TTC549 (cell line): ENCODE measurements around the gene CYB5D1.
"Not testable (repeated sequence)": the region's sequence is repeated elsewhere in the genome, so short reads cannot be mapped to it uniquely, and the experiment has no call there.

Source experiments
- FAIRE-seq: peaks from 2 replicates; lab custom pipeline; 2012; peaks lifted over from hg19 to GRCh38; lab: Jason Lieb, UNC

Gene CYB5D1, protein sequence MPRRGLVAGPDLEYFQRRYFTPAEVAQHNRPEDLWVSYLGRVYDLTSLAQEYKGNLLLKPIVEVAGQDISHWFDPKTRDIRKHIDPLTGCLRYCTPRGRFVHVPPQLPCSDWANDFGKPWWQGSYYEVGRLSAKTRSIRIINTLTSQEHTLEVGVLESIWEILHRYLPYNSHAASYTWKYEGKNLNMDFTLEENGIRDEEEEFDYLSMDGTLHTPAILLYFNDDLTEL

DNA sequence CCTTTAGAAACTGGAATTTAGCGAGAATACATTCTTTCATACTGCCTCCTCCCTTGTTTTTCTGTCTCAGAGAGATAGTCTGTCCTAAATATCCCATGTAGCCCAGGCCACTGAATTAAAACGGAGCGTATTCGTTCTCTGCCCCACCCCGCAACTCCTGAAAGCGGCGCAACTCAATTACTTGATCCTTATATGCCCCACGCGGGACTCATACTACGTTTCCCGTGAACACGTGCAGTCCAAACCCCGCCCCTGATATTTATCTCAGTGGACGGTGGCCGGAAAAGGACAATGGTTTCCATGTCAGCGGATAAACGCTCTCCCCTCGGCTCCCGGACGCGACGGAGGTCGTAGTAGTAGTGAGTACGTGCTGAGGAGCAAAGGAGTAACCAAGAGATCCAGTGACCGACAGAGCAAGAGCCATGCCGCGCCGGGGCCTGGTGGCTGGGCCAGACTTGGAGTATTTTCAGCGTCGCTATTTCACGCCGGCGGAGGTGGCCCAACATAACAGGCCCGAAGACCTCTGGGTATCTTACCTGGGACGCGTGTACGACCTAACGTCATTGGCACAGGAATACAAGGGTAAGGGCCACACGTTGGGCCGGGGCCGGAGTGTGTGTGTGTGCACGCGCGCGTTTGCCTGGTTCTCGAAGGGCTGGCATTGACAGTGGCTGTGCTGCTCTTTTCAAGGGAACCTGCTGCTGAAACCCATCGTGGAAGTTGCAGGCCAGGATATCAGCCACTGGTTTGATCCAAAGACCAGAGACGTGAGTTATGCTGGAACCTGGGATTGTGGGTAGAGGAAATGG is at the start of gene CYB5D1:
TSS of gene CYB5D1 (plus strand) at position 291 of the 809 bp plus-strand sequence. CDS start at position 423, 132 bp downstream.
- no peak for FAIRE-seq

DNA sequence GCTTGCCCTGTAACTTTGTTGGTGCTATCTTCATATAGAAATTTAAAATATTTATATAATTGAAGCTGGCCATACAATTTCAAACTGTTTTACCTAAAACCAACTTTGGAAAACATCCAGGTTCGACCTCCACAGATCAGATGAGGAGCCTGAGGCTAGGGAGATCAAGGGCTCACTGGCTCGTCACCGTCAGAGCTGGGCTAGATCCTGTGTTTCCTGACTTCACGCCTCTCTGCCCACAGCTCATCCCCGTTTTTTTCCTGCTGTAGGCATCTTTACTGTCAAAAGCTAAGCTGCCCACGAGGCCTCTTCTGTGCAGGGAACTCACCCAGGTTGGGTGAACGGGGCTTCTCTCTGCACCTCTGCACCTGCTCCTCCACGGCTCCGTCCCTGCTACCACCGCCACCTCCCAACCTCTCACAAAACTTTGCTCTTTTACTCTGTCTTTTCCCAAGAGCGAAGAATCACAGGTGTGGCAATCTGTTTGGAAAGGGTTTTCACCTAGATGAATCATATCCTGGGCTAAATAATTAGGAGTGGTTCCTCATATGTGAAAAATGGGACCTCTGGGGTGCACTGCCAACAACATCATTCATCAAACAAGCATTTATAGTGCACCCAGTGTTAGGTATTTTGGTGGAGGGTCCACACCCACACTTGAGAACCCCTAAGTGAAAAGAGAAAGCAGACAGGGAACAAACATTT is 48.6 kb upstream of the CYB5D1 start:
- FAIRE-seq: no peak

DNA sequence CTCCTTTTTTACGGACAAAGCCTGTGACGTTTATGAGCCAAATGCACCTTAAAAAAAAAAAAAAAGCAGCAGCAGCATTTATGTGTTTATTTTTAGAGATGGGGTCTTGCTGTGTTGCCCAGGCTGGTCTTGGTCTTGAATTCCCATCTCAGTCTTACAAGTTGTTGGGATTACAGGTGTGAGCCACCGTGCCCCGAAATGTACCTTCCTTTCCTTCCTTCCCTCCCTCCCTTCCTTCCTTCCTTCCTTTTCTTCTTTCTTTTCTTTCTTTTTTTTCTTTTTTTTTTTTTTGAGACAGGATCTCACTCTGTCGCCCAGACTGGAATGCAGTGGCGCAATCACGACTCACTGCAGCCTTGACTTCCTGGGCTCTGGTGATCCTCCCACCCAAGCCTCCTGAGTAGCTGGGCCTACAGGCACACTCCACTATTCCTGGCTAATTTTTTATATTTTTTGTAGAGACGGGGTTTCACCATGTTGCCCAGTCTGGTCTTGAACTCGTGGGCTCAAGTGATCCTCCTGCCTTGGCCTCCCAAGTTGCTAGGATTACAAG is 47.9 kb upstream of the CYB5D1 start:
- not testable (repeated sequence) for FAIRE-seq

DNA sequence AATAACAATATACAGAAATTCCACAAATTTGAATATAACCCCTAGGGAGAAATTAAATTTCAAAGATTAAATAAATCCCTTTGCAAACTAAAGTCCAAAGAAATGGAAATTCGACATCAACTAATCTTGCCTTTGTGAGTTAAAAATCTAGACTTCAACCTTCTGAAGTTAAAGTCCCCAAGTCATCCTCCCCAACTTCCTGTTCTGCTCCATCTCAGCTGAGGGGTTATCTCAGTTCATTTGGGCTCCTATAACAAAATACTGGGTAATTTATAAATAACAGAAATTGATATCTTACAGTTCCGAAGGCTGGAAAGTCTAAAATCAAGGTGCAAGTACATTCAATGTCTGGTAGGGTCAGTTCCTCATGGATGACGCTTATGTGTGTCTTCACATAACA is 46.6 kb upstream of the CYB5D1 start:
- FAIRE-seq: no peak

DNA sequence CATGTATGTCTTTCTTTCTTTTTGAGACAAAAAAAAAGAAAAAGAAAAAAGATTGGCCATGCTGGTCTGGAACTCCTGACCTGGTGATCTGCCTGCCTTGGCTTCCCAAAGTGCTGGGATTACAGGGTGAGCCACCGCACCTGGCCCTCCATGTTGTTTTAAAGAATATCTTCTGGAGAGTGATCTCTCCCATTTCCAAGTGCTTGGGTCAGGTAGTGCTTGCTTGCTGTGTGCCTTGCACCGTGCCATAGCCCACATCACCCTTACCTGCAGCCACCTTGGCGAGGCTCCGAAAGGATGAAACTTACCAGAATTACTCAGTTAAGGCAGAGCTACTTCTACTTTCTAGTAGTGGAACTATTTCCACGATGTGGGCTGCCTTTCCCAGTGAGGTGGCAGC is 42.8 kb upstream of the CYB5D1 start:
- FAIRE-seq: no peak

DNA sequence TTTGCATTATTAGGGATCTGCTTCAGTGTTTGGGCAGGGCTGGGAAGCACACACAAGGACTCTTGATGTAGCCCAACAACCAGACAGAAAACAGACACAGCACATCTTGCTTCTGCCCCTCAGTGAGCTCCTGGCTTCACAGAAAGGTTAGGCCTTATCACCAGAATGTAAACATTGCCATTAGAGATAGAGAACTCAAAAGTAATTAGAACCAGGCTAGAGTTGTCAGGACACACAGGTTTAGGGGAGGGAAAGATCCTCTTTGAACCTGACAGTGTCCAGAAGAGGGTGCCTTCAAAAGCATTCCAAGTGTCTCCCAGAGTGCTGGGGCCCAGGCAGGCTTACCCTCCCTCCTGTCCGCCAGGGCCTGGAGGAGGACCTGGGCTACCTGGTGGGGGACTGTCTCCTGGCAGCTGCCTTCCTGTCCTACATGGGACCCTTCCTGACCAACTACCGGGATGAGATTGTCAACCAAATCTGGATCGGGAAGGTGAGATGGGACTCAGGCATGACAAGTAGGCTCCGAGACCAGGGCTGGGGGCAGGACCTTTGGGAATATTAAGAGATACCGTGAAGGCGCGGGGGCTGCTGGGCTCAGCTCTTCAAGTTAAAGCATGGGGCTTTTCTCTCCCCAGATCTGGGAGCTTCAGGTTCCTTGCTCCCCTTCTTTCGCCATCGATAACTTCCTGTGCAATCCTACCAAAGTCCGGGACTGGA is 40.7 kb upstream of the CYB5D1 start:
- no peak for FAIRE-seq

DNA sequence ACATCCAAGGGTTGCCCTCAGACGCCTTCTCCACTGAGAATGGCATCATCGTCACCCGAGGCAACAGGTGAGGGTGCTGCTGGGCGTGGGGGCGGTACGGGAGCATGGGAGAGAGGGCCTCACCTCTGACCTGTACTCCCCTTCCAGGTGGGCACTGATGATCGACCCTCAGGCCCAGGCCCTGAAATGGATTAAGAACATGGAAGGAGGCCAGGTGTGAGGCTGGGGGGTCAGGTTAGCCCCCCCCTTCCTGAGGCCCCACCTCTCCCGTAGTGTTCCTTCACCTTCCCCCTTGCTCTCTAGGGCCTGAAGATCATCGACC is 40.2 kb upstream of the CYB5D1 start:
- FAIRE-seq: no peak

DNA sequence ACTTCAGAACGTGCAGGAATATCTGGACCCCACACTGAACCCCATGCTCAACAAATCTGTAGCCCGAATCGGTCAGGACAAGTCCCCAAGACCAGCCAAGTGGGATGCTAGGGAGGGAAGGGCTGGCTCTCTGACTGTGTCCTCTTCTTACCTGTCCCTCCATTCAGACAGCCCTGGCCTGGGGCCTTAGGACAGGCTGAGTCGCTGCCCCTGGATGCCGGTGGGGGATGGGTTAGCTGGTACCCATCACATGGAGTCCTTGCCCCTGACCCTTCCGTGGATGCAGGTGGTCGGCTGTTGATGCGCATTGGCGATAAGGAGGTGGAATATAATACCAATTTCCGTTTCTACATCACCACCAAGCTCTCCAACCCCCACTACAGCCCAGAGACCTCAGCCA is 39.8 kb upstream of the CYB5D1 start:
- FAIRE-seq: no peak

DNA sequence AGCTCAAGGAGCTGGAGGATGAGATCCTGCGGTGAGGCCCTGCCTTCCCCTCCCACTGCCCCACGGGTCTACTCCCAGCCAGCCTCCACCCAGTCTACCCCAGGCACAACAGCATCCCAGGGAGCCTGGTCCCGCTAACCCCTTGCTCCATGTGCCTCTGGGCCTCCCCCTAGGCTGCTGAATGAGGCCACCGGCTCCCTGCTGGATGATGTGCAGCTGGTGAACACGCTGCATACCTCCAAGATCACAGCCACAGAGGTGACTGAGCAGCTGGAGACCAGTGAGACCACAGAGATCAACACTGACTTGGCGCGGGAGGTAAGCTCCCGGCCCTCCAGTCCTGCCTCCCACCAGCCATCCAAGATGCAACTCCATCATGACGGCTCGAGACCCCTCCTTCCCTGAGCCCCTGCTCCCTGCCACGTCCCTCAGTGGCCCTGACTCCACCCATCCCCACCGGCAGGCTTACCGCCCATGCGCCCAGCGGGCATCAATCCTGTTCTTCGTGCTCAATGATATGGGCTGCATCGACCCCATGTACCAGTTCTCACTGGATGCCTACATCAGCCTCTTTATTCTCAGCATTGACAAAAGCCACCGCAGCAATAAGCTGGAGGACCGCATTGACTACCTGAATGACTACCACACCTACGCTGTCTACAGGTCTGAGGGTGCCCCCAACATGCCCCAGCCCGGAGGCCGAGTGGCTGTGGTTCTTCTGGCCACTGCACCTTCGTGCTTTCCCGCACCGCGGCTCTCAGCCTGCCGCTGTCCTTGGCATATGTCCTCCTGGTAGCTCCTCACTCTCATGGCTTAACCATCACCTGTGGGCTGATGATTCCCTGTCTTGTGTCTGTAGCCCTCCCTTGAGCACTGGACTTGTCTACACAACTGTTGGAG is 38.8 kb upstream of the CYB5D1 start:
- FAIRE-seq: no peak

DNA sequence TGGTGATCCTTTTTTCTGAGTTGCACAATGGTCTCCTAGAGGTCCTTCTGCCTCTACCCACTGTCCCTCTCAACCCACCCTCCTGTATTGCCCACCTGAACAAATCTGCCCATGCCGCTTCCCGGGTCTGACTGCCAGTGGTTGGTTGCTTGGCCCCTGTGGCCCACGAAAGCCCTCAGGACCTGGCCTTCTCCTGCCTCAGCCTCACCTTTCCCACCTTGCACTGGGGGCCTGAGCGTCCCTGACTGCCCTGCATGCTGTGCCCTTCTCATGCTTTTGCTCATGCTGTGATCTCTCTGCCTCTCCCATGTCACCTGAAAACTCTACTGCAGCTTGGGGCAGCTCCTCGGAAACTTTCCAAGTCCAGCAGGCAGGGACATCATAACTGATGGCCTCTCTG is 37.6 kb upstream of the CYB5D1 start:
- FAIRE-seq: no peak

DNA sequence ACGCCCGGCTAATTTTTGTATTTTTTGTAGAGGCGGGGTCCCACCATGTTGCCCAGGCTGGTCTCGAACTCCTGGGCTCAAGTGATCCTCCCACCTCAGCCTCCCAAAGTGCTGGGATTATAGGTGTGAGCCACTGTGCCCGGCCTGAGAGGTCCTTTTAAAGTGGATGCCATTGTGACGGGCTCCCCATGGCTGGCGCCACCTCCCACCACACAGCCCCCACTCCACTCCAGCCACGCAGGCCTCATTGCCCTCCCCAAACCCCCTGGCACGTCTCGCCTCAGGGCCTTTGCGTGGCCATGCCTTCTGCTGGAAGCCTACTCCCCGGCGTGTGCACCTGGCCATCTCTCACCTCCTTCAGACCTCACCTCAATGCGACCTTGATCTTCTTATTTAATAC is 35.7 kb upstream of the CYB5D1 start:
- FAIRE-seq: no peak

DNA sequence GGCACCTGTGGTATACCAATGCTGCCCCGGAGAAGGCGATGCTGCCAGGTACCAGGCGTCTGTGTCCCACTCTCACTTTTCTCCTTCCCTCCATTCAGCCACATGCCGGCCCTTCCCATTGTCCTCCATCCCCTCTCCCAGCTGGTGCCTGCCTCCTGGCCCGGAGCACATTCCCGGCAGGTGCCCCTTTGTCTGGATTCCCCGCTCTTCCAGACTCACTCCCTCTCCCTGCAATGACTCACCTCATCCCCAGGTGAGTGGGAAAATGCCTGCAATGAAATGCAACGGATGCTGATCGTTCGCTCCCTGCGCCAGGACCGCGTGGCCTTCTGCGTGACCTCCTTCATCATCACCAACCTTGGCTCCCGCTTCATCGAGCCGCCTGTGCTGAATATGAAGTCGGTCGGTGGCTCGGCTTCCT is 34.2 kb upstream of the CYB5D1 start:
- FAIRE-seq: no peak

DNA sequence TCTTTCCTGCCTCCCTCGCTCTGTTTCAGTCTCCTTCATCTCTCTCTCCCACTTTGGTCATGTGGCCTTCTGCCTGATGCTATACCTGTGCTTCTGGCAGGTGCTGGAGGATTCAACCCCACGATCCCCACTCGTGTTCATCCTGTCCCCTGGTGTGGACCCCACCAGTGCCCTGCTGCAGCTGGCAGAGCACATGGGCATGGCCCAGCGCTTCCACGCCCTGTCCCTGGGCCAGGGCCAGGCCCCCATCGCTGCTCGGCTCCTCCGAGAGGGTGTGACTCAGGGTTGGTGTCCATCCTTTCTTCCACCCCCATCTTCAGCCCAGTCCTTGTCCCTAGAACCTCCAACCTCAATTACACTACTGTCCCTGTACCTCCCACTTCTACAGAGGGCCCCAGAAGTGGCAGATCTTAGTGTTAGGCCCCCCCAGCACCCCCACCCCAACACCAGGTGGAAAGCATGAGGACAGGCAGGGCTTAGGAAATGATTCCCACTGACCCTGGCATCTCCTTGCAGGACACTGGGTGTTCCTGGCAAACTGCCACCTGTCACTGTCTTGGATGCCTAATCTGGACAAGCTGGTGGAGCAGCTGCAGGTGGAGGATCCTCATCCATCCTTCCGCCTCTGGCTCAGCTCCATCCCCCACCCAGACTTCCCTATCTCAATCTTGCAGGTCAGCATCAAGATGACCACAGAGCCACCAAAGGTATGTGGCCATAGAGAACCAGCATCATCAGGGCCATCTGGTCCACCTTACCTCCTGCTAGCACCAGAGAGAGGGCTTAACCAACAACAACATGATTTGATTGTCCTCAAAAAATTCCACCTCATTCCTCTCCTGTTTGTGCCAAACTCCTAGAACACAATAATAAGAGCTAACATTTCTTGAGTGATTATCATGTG is 33.5 kb upstream of the CYB5D1 start:
- no peak for FAIRE-seq

DNA sequence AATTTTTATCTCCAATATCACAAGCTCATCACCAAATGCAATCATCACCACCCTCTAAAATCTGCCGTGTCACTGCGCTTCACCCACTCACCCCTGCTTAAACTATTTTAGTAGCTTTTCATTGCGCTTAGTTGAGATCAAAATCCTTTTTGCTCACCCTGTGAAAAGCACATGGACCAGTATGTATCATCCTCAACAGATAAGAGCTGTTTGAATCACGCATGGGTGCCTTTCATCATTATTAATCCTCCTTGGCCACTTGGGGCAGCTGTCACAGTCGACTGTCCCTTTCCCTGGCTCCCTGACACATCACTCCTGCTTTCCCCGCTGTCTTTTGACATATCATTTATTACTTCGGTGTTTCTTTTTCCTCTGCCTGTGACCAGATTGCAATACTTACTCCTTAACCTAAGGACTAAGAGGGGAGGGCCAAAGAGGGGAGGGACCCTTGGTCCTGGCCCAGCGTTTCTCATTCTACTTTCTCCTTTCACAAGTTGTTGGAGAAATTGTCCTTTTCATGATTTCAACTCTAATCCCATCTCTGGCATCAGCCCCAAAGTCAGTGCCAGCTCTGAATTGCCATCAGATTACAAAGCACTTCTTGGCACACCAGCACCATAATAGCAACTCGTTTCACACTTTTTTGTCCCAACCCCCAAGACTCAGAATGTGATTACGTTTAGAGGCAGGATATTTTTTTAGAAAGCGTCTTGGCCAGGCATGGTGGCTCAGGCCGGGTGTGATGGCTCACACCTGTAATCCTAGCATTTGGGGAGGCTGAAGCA is 32.4 kb upstream of the CYB5D1 start:
- FAIRE-seq: no peak

DNA sequence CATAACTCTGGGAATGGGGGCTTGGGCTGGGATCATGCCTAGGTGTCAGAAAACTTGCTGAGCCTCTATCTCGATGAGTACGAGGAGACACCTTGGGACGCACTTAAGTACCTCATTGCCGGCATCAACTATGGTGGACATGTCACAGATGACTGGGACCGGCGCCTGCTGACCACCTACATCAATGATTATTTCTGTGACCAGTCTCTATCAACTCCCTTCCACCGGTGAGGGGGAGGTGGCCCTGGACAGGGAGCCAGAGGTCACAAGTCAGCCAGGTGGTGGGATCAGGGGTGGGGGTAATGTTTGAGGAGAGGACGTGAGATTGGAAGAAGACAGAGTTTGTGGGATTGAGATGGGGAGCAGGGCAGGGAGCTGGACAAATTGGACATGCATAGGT is 27.2 kb upstream of the CYB5D1 start:
- FAIRE-seq: no peak

DNA sequence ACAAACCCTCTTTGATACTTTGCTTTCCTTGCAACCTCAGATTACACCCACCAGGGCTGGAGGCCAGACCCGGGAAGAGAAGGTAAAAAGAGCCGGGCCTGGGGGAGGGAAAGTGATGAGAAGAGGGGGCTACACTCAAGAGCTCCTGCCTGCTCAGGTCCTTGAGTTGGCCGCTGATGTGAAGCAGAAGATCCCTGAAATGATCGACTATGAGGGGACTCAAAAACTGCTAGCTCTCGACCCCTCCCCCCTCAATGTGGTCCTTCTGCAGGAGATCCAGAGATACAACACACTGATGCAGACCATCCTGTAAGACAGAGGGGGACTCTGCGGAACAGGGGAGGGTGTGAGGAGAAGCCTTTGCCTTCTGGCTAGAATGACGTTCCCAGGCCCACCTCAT is 26.6 kb upstream of the CYB5D1 start:
- no peak for FAIRE-seq

DNA sequence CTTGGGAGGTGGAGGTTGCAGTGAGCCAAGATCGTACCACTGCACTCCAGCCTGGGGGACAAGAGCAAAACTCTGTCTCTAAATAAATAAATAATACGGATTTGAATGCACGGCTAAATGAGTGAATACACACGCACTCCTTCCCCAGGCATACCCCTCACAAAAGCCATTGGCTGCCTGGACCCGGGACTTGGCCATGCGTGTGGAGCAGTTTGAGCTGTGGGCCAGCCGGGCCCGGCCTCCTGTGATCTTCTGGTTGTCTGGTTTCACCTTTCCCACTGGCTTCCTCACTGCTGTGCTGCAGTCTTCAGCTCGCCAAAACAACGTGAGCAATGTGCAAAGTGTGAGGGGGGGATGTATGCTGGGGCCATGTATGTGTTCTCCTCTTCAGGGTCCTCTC is 25.4 kb upstream of the CYB5D1 start:
- no peak for FAIRE-seq

DNA sequence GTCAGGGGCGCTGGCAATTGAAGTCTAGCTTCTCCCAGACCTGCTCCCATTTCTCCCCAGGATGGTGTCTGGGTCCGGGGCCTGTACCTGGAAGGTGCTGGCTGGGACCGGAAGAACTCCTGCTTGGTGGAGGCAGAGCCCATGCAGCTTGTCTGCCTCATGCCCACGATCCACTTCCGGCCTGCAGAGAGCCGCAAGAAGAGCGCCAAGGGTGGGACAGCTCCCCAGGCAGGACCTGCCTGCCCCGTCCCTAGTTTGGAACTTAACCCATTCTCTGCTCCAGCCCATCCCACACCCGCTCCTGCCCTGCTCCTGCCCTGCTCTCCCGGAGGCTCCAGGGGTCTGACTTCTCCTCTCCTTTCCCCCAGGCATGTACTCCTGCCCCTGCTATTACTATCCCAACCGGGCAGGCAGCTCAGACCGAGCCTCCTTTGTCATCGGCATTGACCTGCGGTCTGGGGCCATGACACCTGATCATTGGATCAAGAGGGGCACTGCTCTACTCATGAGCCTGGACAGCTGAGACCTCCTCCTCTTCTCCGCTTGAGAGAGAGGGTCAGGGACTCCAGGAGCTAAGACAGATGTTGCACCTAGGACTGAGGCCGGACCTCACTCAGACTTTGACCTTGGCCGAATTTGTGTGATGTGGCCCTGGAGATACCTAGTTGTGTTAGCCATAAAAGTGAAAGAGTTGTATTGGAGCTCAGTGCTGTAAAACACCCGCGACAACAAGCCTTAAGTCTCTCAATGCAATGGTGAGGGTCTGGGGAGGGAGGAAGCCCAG is 24.6 kb upstream of the CYB5D1 start:
- FAIRE-seq: no peak
